Bronchial epithelial cell (primary cell): ENCODE data around the gene HINT2. TPM values are rescaled to one million over a fixed set of nuclear protein-coding genes. Genes with fewer than 3 reads are reported as not detected.

Experiments
- DNase-seq: peaks from one replicate; pipeline ENCODE4 v3.0.0-alpha.2; 2010; ENCODE audit warnings: low read depth
- FAIRE-seq: peaks from 2 replicates; lab custom pipeline; 2011; peaks lifted over from hg19 to GRCh38; lab: Jason Lieb, UNC
- H3K27me3 ChIP-seq: 2 replicates; pipeline ENCODE4 v1.5.1; 2011; ENCODE audit warnings: low read length; ENCODE audit not compliant: control insufficient read depth, insufficient read depth
- H3K36me3 ChIP-seq: 2 replicates; pipeline ENCODE4 v1.5.1; 2011; ENCODE audit warnings: low read length; ENCODE audit not compliant: control insufficient read depth, insufficient read depth
- H3K4me3 ChIP-seq: 2 replicates; pipeline ENCODE4 v1.5.1; 2011; ENCODE audit warnings: mild to moderate bottlenecking, low read depth, low read length, control low read depth
- CTCF ChIP-seq: IDR thresholded peaks from 2 replicates; pipeline ENCODE4 v1.5.1; 2011; ENCODE audit warnings: mild to moderate bottlenecking, moderate library complexity, low read length, control low read depth, inconsistent platforms; ENCODE audit not compliant: insufficient read depth, severe bottlenecking
- total RNA-seq: library from RNA; depleted of rRNA; stranded (reverse); fragments of >200 nt; gene quantifications from 2 replicates; pipeline ENCODE4 v1.2.1, GENCODE V29; 2014

The HINT2 gene
- total RNA-seq, 1 donor from 2014 or later = 22.6 TPM

DNA sequence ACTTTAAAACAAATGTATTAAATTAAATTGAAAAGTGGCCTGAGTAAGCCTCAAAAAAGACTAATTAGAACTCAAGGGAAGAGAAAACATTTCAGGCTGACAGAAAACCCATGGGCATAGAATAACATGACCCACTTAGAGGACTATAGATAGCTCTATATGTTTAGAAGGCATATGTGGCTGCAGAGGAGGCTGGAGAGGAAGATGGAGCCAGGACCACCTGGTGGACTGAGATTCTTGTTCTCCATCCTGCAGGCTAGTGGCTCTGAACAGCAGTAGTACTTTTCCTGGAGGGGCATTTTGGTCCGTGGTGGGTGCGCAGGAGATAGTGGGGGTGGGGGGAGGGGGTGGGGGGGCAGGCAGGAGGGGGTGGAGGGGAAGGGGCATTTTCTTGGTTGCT, 33.8 kb downstream of the HINT2 start:
- TF ChIP-seq CTCF = no peak
- no peak for FAIRE-seq
- Histone ChIP-seq H3K4me3 (no peak overlapping the region), H3K27me3 (no peaks in the 10 kb centered on the region), H3K36me3 (no peaks in the 10 kb centered on the region)
- DNase-seq = no peak

- Histone ChIP-seq H3K4me3 (no peak overlapping the region), H3K27me3 (no peaks in the 10 kb centered on the region), H3K36me3 (no peaks in the 10 kb centered on the region)
- FAIRE-seq (no peak), DNase-seq (no peak)
- TF ChIP-seq CTCF = no peak
Observed at GRCh38 chr9:35778496-35778895, 36.3 kb downstream of the HINT2 start.

DNA sequence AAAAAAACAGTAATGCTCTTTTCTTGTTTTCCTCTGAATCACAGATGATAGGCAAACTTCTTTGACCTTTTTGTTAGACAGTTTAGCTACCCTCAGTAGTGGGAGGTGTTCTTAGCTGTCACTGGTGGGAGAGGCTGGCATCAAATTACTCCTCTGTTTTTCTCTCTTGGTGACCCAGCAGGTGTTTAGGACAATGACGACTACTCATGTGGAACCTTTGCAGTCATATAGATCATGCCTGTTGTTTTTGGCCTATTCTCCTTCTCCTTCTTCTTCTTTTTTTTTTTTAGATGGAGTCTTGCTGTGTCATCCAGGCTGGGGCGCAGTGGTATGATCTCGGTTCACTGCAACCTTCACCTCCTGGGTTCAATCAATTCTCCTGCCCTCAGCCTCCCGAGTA, 38.8 kb downstream of the HINT2 start:
- Histone ChIP-seq H3K36me3 (no peaks in the 10 kb centered on the region), H3K4me3 (no peak overlapping the region), H3K27me3 (no peaks in the 10 kb centered on the region)
- no peak for DNase-seq
- FAIRE-seq = no peak
- no peak for TF ChIP-seq CTCF

- FAIRE-seq = no peak
- H3K27me3 ChIP-seq = no peaks in the 10 kb centered on the region
- H3K36me3 ChIP-seq = no peaks in the 10 kb centered on the region
- H3K4me3 ChIP-seq = no peak overlapping the region
- no peak for TF ChIP-seq CTCF
- DNase-seq = no peak
Observed at GRCh38 chr9:35774907-35775635, 39.8 kb downstream of the HINT2 start.

GRCh38 chr9:35771943-35772342, 42.9 kb downstream of the HINT2 start:
- DNase-seq (peak; percentile 92), FAIRE-seq (no peak)
- Histone ChIP-seq H3K4me3 (no peak overlapping the region), H3K36me3 (no peaks in the 10 kb centered on the region), H3K27me3 (no peaks in the 10 kb centered on the region)
- no peak for TF ChIP-seq CTCF

GRCh38 chr9:35771534-35771933, 43.3 kb downstream of the HINT2 start:
- FAIRE-seq = no peak
- peak; percentile 36 for DNase-seq
- Histone ChIP-seq H3K4me3 (no peak overlapping the region), H3K27me3 (no peaks in the 10 kb centered on the region), H3K36me3 (no peaks in the 10 kb centered on the region)
- TF ChIP-seq CTCF = no peak
